GM12878 (cell line): ENCODE data around the gene ROBO1.

Experiments used
- ASH2L ChIP-seq: fragments of 300-600, 200-600 bp; sonication (generic); IDR thresholded peaks from 2 replicates; pipeline ENCODE4 v1.6.1; 2017; ENCODE audit warnings: low read depth, mild to moderate bottlenecking, borderline replicate concordance
- BCL11A ChIP-seq: IDR thresholded peaks from 2 replicates; pipeline ENCODE4 v1.6.1; 2011; ENCODE audit warnings: low read depth, low read length
- CEBPB ChIP-seq, 2 experiments: fragments of 150-350 bp in 1 of 2; IDR thresholded peaks; 2 replicates each; pipeline ENCODE4 v1.6.1; 2012 to 2014; ENCODE audit warnings: low read depth in 2 of 2, low read length in 2 of 2, borderline replicate concordance in 1 of 2, inconsistent platforms in 1 of 2
- ETV6 ChIP-seq, 2 experiments: fragments of 450-650 bp in 1 of 2; IDR thresholded peaks in 1 of 2; conservative IDR thresholded peaks in 1 of 2; 2 replicates each; pipeline ENCODE4 v1.6.1; 2014; ENCODE audit warnings: antibody characterized with exemption in 1 of 2, borderline replicate concordance in 1 of 2, low read depth in 1 of 2, mild to moderate bottlenecking in 1 of 2, moderate library complexity in 1 of 2
- EZH2 ChIP-seq: IDR thresholded peaks from 2 replicates; pipeline ENCODE4 v1.6.1; 2012; ENCODE audit warnings: low read depth, mild to moderate bottlenecking, control low read depth, inconsistent platforms, low read length, borderline replicate concordance; ENCODE audit not compliant: control insufficient read depth
- HDAC2 ChIP-seq: fragments of 200-600 bp; sonication (generic); IDR thresholded peaks from 2 replicates; pipeline ENCODE4 v1.6.1; 2017
- POLR2A ChIP-seq: IDR thresholded peaks from 2 replicates; pipeline ENCODE4 v1.6.1; 2011; ENCODE audit warnings: low read depth, mild to moderate bottlenecking, low read length
- RAD21 ChIP-seq: IDR thresholded peaks from 2 replicates; pipeline ENCODE4 v1.6.1; 2011; ENCODE audit warnings: mild to moderate bottlenecking, low read depth, low read length, moderate library complexity; ENCODE audit not compliant: insufficient read depth
- SREBF2 ChIP-seq: IDR thresholded peaks from 2 replicates; pipeline ENCODE4 v1.6.1; 2012; ENCODE audit warnings: mild to moderate bottlenecking, low read length
- SUZ12 ChIP-seq: fragments of 200-600 bp; sonication (generic); IDR thresholded peaks from one replicate; pipeline ENCODE4 v1.6.1; 2018; ENCODE audit warnings: antibody characterized with exemption, mild to moderate bottlenecking; ENCODE audit not compliant: unreplicated experiment
- TF ChIP-seq, protein P1 (sequence below), 3 experiments: IDR thresholded peaks in 2 of 3; conservative IDR thresholded peaks in 1 of 3; 2 replicates each; pipeline ENCODE4 v1.5.1; 2011; ENCODE audit warnings: low read depth in 3 of 3, low read length in 3 of 3, mild to moderate bottlenecking in 3 of 3, control low read depth in 2 of 3, moderate library complexity in 2 of 3, inconsistent platforms in 1 of 3, mixed read lengths in 1 of 3; ENCODE audit not compliant: control insufficient read depth in 2 of 3, insufficient read depth in 1 of 3; ENCODE audit errors: extremely low read depth in 1 of 3

GRCh38 chr3:78937475-78937874 lies 830.3 kb downstream of the ROBO1 start:
- TF ChIP-seq ASH2L (no peak), HDAC2 (no peak), RAD21 (no peak), CEBPB (IDR thresholded peaks at IDR 0.05; ENCODE audit: borderline replicate concordance in 1 of 2, low read depth in 2 of 2, low read length in 2 of 2) (no peak), SUZ12 (no peak), SREBF2 (no peak), EZH2 (no peak), ETV6 (conservative IDR thresholded peaks at IDR 0.05 in 1 of 2, IDR thresholded peaks at IDR 0.05 in 1 of 2; ENCODE audit: borderline replicate concordance in 1 of 2, low read depth in 1 of 2) (no peak), BCL11A (no peak), POLR2A (no peak)
- TF ChIP-seq, protein P1, sequence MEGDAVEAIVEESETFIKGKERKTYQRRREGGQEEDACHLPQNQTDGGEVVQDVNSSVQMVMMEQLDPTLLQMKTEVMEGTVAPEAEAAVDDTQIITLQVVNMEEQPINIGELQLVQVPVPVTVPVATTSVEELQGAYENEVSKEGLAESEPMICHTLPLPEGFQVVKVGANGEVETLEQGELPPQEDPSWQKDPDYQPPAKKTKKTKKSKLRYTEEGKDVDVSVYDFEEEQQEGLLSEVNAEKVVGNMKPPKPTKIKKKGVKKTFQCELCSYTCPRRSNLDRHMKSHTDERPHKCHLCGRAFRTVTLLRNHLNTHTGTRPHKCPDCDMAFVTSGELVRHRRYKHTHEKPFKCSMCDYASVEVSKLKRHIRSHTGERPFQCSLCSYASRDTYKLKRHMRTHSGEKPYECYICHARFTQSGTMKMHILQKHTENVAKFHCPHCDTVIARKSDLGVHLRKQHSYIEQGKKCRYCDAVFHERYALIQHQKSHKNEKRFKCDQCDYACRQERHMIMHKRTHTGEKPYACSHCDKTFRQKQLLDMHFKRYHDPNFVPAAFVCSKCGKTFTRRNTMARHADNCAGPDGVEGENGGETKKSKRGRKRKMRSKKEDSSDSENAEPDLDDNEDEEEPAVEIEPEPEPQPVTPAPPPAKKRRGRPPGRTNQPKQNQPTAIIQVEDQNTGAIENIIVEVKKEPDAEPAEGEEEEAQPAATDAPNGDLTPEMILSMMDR (IDR thresholded peaks at IDR 0.05 in 2 of 3, conservative IDR thresholded peaks at IDR 0.05 in 1 of 3; ENCODE audit: control insufficient read depth in 2 of 3, extremely low read depth in 1 of 3, insufficient read depth in 1 of 3, low read depth in 3 of 3, low read length in 3 of 3), result no peak
